H1 (cell line): ENCODE results near the gene AGBL4. TPM values are rescaled to one million over a fixed set of nuclear protein-coding genes. Genes with fewer than 3 reads are reported as not detected.

Source experiments
- CTCF ChIA-PET: fragments of 300-600 bp; sonication (Branson Sonifier 250); formaldehyde crosslinking; loops from one replicate; lab custom pipeline; 2021; ENCODE audit not compliant: partially characterized antibody; lab: Charles Lee
- POLR2A ChIA-PET: fragments of 300-600 bp; sonication (Branson Sonifier 250); formaldehyde crosslinking; loops from one replicate; lab custom pipeline; 2021; ENCODE audit warnings: inconsistent platforms; ENCODE audit not compliant: partially characterized antibody; lab: Charles Lee
- DNase-seq, 2 experiments: peaks; one replicate each; pipeline versions ENCODE4 v3.0.0 to v3.0.0-alpha.2; 2010 to 2022; ENCODE audit warnings: low spot score in 2 of 2, low read depth in 1 of 2, mixed read lengths in 1 of 2
- FAIRE-seq: peaks from 2 replicates; lab custom pipeline; 2011; peaks lifted over from hg19 to GRCh38; lab: Jason Lieb, UNC
- H2AFZ ChIP-seq: 2 replicates; pipeline ENCODE4 v1.8.1; 2012; ENCODE audit warnings: low read length, inconsistent platforms
- H2AK5ac ChIP-seq: 2 replicates; pipeline ENCODE4 v1.6.1; 2013; ENCODE audit warnings: low read depth, low read length
- H2BK120ac ChIP-seq: replicated peaks from 2 replicates; pipeline ENCODE3; 2013; ENCODE audit warnings: low read depth, low read length, inconsistent platforms
- H2BK12ac ChIP-seq: 2 replicates; pipeline ENCODE4 v1.6.1; 2013; ENCODE audit warnings: low read depth, low read length
- H2BK15ac ChIP-seq: 2 replicates; pipeline ENCODE4 v1.6.1; 2013; ENCODE audit warnings: low read length
- H2BK20ac ChIP-seq: 2 replicates; pipeline ENCODE4 v1.6.1; 2013; ENCODE audit warnings: low read length
- H2BK5ac ChIP-seq: 2 replicates; pipeline ENCODE4 v1.6.1; 2013; ENCODE audit warnings: low read depth, low read length
- H3K14ac ChIP-seq: 2 replicates; pipeline ENCODE4 v1.6.1; 2013; ENCODE audit warnings: inconsistent platforms; ENCODE audit not compliant: insufficient read length
- H3K18ac ChIP-seq: 2 replicates; pipeline ENCODE4 v1.6.1; 2013; ENCODE audit warnings: low read length; ENCODE audit errors: extremely low read depth
- H3K23ac ChIP-seq: 2 replicates; pipeline ENCODE4 v1.6.1; 2013; ENCODE audit warnings: inconsistent platforms; ENCODE audit not compliant: insufficient read length
- H3K23me2 ChIP-seq: 2 replicates; pipeline ENCODE4 v1.6.1; 2013; ENCODE audit warnings: low read depth, low read length
- H3K27ac ChIP-seq: 2 replicates; pipeline ENCODE4 v1.6.1; 2011; ENCODE audit warnings: low read depth, low read length, inconsistent platforms
- H3K27me3 ChIP-seq, 4 experiments: replicated peaks in 1 of 4; 1 replicate in 1 of 4; 2 replicates in 3 of 4; pipeline versions ENCODE4 v1.6.1 to v1.8.1; 2011 to 2013; ENCODE audit warnings: low read length in 3 of 4, mild to moderate bottlenecking in 3 of 4, inconsistent platforms in 2 of 4, mixed read lengths in 2 of 4, moderate library complexity in 1 of 4; ENCODE audit not compliant: control insufficient read depth in 3 of 4, insufficient read depth in 3 of 4; ENCODE audit errors: extremely low read depth in 1 of 4
- H3K36me3 ChIP-seq, 4 experiments: 2 replicates each; pipeline versions ENCODE4 v1.6.1 to v1.8.1; 2011 to 2013; ENCODE audit warnings: mild to moderate bottlenecking in 4 of 4, low read length in 3 of 4, moderate library complexity in 2 of 4, control low read depth in 1 of 4, inconsistent platforms in 1 of 4; ENCODE audit not compliant: insufficient read depth in 4 of 4, control insufficient read depth in 2 of 4
- H3K4ac ChIP-seq: replicated peaks from 2 replicates; pipeline ENCODE3; 2013; ENCODE audit warnings: low read length, low read depth, mixed read lengths, inconsistent platforms; ENCODE audit not compliant: insufficient read length
- H3K4me1 ChIP-seq, 4 experiments: replicated peaks in 1 of 4; 1 replicate in 1 of 4; 2 replicates in 3 of 4; pipeline versions ENCODE4 v1.6.1 to v1.8.1; 2011 to 2013; ENCODE audit warnings: low read length in 3 of 4, inconsistent platforms in 2 of 4, mixed read lengths in 1 of 4; ENCODE audit not compliant: insufficient read depth in 4 of 4, control insufficient read depth in 3 of 4
- H3K4me2 ChIP-seq, 2 experiments: 2 replicates each; pipeline versions ENCODE4 v1.6.1 to v1.8.1; 2011 to 2013; ENCODE audit warnings: low read depth in 2 of 2, low read length in 2 of 2, control low read depth in 1 of 2, inconsistent platforms in 1 of 2, mild to moderate bottlenecking in 1 of 2; ENCODE audit not compliant: insufficient read depth in 1 of 2
- H3K4me3 ChIP-seq, 4 experiments: fragments of 200-600, 300-600 bp in 1 of 4; sonication (generic), shearing (Covaris generic), sonication (Bioruptor Twin) in 1 of 4; 2 replicates each; pipeline versions ENCODE4 v1.5.1 to v1.8.1; 2011 to 2016; ENCODE audit warnings: low read length in 4 of 4, low read depth in 3 of 4, control low read depth in 2 of 4, inconsistent platforms in 2 of 4, mild to moderate bottlenecking in 2 of 4, mixed read lengths in 1 of 4, moderate library complexity in 1 of 4; ENCODE audit not compliant: insufficient read depth in 2 of 4; ENCODE audit errors: extremely low read depth in 1 of 4
- H3K56ac ChIP-seq: replicated peaks from 2 replicates; pipeline ENCODE3; 2013; ENCODE audit warnings: low read depth, mild to moderate bottlenecking, mixed read lengths, low read length, inconsistent platforms; ENCODE audit not compliant: insufficient read length
- H3K79me1 ChIP-seq: 2 replicates; pipeline ENCODE4 v1.6.1; 2013; ENCODE audit warnings: low read depth, low read length, control low read depth
- H3K79me2 ChIP-seq, 2 experiments: 2 replicates each; pipeline versions ENCODE4 v1.6.1 to v1.8.1; 2012 to 2013; ENCODE audit warnings: low read length in 2 of 2, mild to moderate bottlenecking in 2 of 2, inconsistent platforms in 1 of 2; ENCODE audit not compliant: insufficient read depth in 2 of 2, control insufficient read depth in 1 of 2
- H3K9ac ChIP-seq, 4 experiments: replicated peaks in 1 of 4; 1 replicate in 1 of 4; 2 replicates in 3 of 4; pipeline versions ENCODE4 v1.6.1 to v1.8.1; 2011 to 2013; ENCODE audit warnings: low read depth in 3 of 4, low read length in 3 of 4, control low read depth in 2 of 4, mild to moderate bottlenecking in 2 of 4, moderate library complexity in 2 of 4, inconsistent platforms in 1 of 4; ENCODE audit errors: extremely low read depth in 1 of 4
- H3K9me3 ChIP-seq, 2 experiments: 2 replicates each; pipeline versions ENCODE4 v1.6.1 to v1.8.1; 2012 to 2013; ENCODE audit warnings: mild to moderate bottlenecking in 2 of 2, moderate library complexity in 2 of 2, control low read depth in 1 of 2, inconsistent platforms in 1 of 2, low read depth in 1 of 2, low read length in 1 of 2, mixed read lengths in 1 of 2; ENCODE audit not compliant: insufficient read depth in 2 of 2
- H4K20me1 ChIP-seq, 2 experiments: replicated peaks in 1 of 2; 2 replicates each; pipeline versions ENCODE3 to v1.8.1; 2011 to 2013; ENCODE audit warnings: inconsistent platforms in 2 of 2, low read length in 2 of 2, mild to moderate bottlenecking in 1 of 2; ENCODE audit not compliant: insufficient read depth in 2 of 2, control insufficient read depth in 1 of 2
- H4K5ac ChIP-seq: 2 replicates; pipeline ENCODE4 v1.6.1; 2013; ENCODE audit warnings: low read length, low read depth, mixed read lengths, inconsistent platforms; ENCODE audit not compliant: insufficient read length
- H4K8ac ChIP-seq: 2 replicates; pipeline ENCODE4 v1.8.0; 2013; ENCODE audit warnings: mild to moderate bottlenecking, moderate library complexity, low read length, inconsistent platforms; ENCODE audit not compliant: insufficient read depth; ENCODE audit errors: extremely low read depth
- H4K91ac ChIP-seq: replicated peaks from 2 replicates; pipeline ENCODE3; 2013; ENCODE audit warnings: low read length, mixed read lengths, inconsistent platforms; ENCODE audit not compliant: insufficient read length
- BRCA1 ChIP-seq: IDR thresholded peaks from 2 replicates; pipeline ENCODE4 v1.6.1; 2012; ENCODE audit warnings: low read depth, low read length, improper control_type of control experiment
- CBX8 ChIP-seq: fragments of 300-800, 300-1000 bp; sonication (generic); IDR thresholded peaks from 2 replicates; pipeline ENCODE4 v1.7.1; 2016; ENCODE audit warnings: low read depth, low read length, borderline replicate concordance
- CHD1 ChIP-seq: IDR thresholded peaks from 2 replicates; pipeline ENCODE4 v1.6.1; 2012; ENCODE audit warnings: low read depth, low read length, improper control_type of control experiment
- CTBP2 ChIP-seq: IDR thresholded peaks from 2 replicates; pipeline ENCODE4 v1.7.0; 2011; ENCODE audit warnings: borderline replicate concordance, mild to moderate bottlenecking, moderate library complexity, mixed read lengths, low read length; ENCODE audit not compliant: insufficient read depth, insufficient read length
- JUN ChIP-seq: IDR thresholded peaks from 2 replicates; pipeline ENCODE4 v1.6.1; 2011; ENCODE audit warnings: low read depth, mild to moderate bottlenecking, improper control_type of control experiment, low read length
- KDM4A ChIP-seq: IDR thresholded peaks from one replicate; pipeline ENCODE4 v1.7.1; 2012; ENCODE audit warnings: low read depth, mild to moderate bottlenecking, moderate library complexity, low read length, inconsistent platforms; ENCODE audit not compliant: severe bottlenecking
- POU5F1 ChIP-seq: IDR thresholded peaks from 2 replicates; pipeline ENCODE4 v1.6.1; 2011; ENCODE audit warnings: low read depth, mild to moderate bottlenecking, low read length, moderate library complexity
- RFX5 ChIP-seq: IDR thresholded peaks from 2 replicates; pipeline ENCODE4 v1.6.1; 2011; ENCODE audit warnings: low read depth, low read length, improper control_type of control experiment, borderline replicate concordance
- SUZ12 ChIP-seq: fragments of 200-600 bp; sonication (generic); IDR thresholded peaks from 2 replicates; pipeline ENCODE4 v1.6.1; 2012; ENCODE audit warnings: mild to moderate bottlenecking, inconsistent platforms, low read length, moderate library complexity, mixed read lengths
- TAF1 ChIP-seq: IDR thresholded peaks from 2 replicates; pipeline ENCODE4 v1.6.1; 2011; ENCODE audit warnings: mild to moderate bottlenecking, low read depth, low read length
- TAF7 ChIP-seq: optimal IDR thresholded peaks from 2 replicates; pipeline ENCODE3; 2011; ENCODE audit warnings: low read depth, mild to moderate bottlenecking, inconsistent platforms, low read length, moderate library complexity, borderline replicate concordance
- USF2 ChIP-seq: IDR thresholded peaks from 2 replicates; pipeline ENCODE4 v1.6.1; 2011; ENCODE audit warnings: low read length, improper control_type of control experiment
- WGBS, 2 experiments: shearing (Covaris generic) in 1 of 2; methylation state at CpG; one replicate each; pipeline versions ENCODE4 v1.1.6 to v1.1.7; 2013 to 2015; ENCODE audit warnings: low lambda C conversion rate in 2 of 2, mixed read lengths in 2 of 2, inconsistent platforms in 1 of 2, low coverage in 1 of 2, missing lambda C conversion rate in 1 of 2; ENCODE audit not compliant: insufficient replicate concordance in 2 of 2, insufficient coverage in 1 of 2, insufficient read length in 1 of 2; ENCODE audit errors: extremely low coverage in 1 of 2, missing lambda C conversion rate in 1 of 2; 5-methylcytosine and 5-hydroxymethylcytosine counted together
- polyA plus RNA-seq, 7 experiments: library from polyadenylated mRNA; depleted of rRNA in 3 of 7; stranded (reverse) in 5 of 7; unstranded in 2 of 7; fragments of >200 nt in 5 of 7; fragments of 200-250 nt in 2 of 7; gene quantifications; 1 replicate in 5 of 7; 2 replicates in 1 of 7; 4 replicates in 1 of 7; pipeline versions ENCODE4 v1.2.1 to v1.2.3, GENCODE V29; 2011 to 2013; ENCODE audit warnings: missing spikeins in 2 of 7, mixed read lengths in 2 of 7
- total RNA-seq: library from RNA; stranded (reverse); fragmentation: NEBNext Ultra II Directional; extraction: Animal tissue kit (Norgen Biotek cat#: 25700); gene quantifications from 2 replicates; pipeline ENCODE4 v1.2.1, GENCODE V29; 2021

AGBL4 gene
- total and polyA plus RNA-seq, 2 of the 8 experiments (the other 6 are each of a cell fraction or from before 2014, with no cell fraction given), result 0.41 to 0.45 TPM

GRCh38 chr1:48947761-48948537 is 1075.8 kb downstream of the AGBL4 start:
- 71% methylated on average over 13 of the region's 13 CpGs; no CpG with 5 or more reads in 1 of the 2 experiments for WGBS, 2 experiments
- H2BK5ac ChIP-seq, result no peak overlapping the region
- CTCF ChIA-PET, result interaction anchor here (1.3 kb wide), 1 partner anchor 77 kb away, joined by 3 read pairs; no protein-coding TSS in a partner anchor
- DNase-seq, result peak in 1 of 2 experiments; percentile 43
- H2BK20ac ChIP-seq, result no peak overlapping the region
- H3K4ac ChIP-seq, result no peak overlapping the region
- no peak overlapping the region for H3K9ac ChIP-seq
- POLR2A ChIA-PET, result no interaction called here
- H3K56ac ChIP-seq, result no peak overlapping the region
- no peaks in the 10 kb centered on the region for H4K20me1 ChIP-seq
- H3K27ac ChIP-seq, result no peak overlapping the region
- no peak overlapping the region for H2BK120ac ChIP-seq
- no peak overlapping the region for H4K5ac ChIP-seq
- peaks cover 85 to 87% of the 10 kb centered on the region in 2 experiments for H3K9me3 ChIP-seq
- no peaks in the 10 kb centered on the region for H3K36me3 ChIP-seq
- H3K4me1 ChIP-seq, result no peaks in the 10 kb centered on the region
- H3K14ac ChIP-seq, result no peak overlapping the region
- no peak overlapping the region for H2BK15ac ChIP-seq
- H3K23me2 ChIP-seq, result no peaks in the 10 kb centered on the region
- no peaks in the 10 kb centered on the region for H3K79me1 ChIP-seq
- no peak overlapping the region for H3K4me3 ChIP-seq
- H3K4me2 ChIP-seq, result no peak overlapping the region
- H3K18ac ChIP-seq, result no peak overlapping the region
- no peak for FAIRE-seq
- no peak overlapping the region for H3K23ac ChIP-seq
- H2AFZ ChIP-seq, result no peak overlapping the region
- no peaks in the 10 kb centered on the region for H3K79me2 ChIP-seq
- H4K8ac ChIP-seq, result no peak overlapping the region
- no peak overlapping the region for H2AK5ac ChIP-seq
- no peak overlapping the region for H2BK12ac ChIP-seq
- H4K91ac ChIP-seq, result no peak overlapping the region
- H3K27me3 ChIP-seq, result no peaks in the 10 kb centered on the region
- no peak for TF ChIP-seq USF2
- no peak for TF ChIP-seq RFX5
- no peak for TF ChIP-seq CBX8
- TF ChIP-seq KDM4A, result no peak
- no peak for TF ChIP-seq TAF1
- no peak for TF ChIP-seq BRCA1
- no peak for TF ChIP-seq POU5F1
- no peak for TF ChIP-seq JUN
- TF ChIP-seq CTBP2, result no peak
- no peak for TF ChIP-seq CHD1
- no peak for TF ChIP-seq SUZ12
- TF ChIP-seq TAF7, result no peak
